Smooth muscle cell (in vitro differentiated cells): ENCODE measurements around the gene SCN8A. TPM values are rescaled to one million over a fixed set of nuclear protein-coding genes. Genes with fewer than 3 reads are reported as not detected.

Experiments used
- DNase-seq: peaks from one replicate; lab custom pipeline; 2025; ENCODE audit not compliant: unreplicated experiment; lab: John Stamatoyannopoulos, UW
- H2AFZ ChIP-seq: fragments of 200-600 bp; sonication (generic); 2 replicates; pipeline ENCODE4 v1.6.0; 2016; ENCODE audit warnings: antibody characterized with exemption, low read depth, mild to moderate bottlenecking
- H3F3A ChIP-seq: fragments of 200-600 bp; sonication (generic); 2 replicates; pipeline ENCODE4 v1.6.0; 2017; ENCODE audit warnings: antibody characterized with exemption, low read depth
- H3K27ac ChIP-seq: fragments of 200-600 bp; sonication (generic); 2 replicates; pipeline ENCODE4 v1.5.1; 2016; ENCODE audit warnings: low read depth, mild to moderate bottlenecking
- H3K27me3 ChIP-seq: fragments of 200-600 bp; sonication (generic); 2 replicates; pipeline ENCODE4 v1.6.1; 2016; ENCODE audit warnings: low read depth, mild to moderate bottlenecking
- H3K36me3 ChIP-seq: fragments of 200-600 bp; sonication (generic); 2 replicates; pipeline ENCODE4 v1.5.1; 2016; ENCODE audit warnings: low read depth
- H3K4me1 ChIP-seq: fragments of 200-600 bp; sonication (generic); 2 replicates; pipeline ENCODE4 v1.5.1; 2016; ENCODE audit warnings: low read depth
- H3K4me2 ChIP-seq: fragments of 200-600 bp; sonication (generic); 2 replicates; pipeline ENCODE4 v1.6.0; 2016; ENCODE audit warnings: mild to moderate bottlenecking
- H3K4me3 ChIP-seq: fragments of 200-600 bp; sonication (generic); 2 replicates; pipeline ENCODE4 v1.5.1; 2016; ENCODE audit warnings: mild to moderate bottlenecking
- H3K79me2 ChIP-seq: fragments of 200-600 bp; sonication (generic); 2 replicates; pipeline ENCODE4 v1.6.0; 2016; ENCODE audit warnings: low read depth, mild to moderate bottlenecking
- H3K9ac ChIP-seq: fragments of 200-600 bp; sonication (generic); 2 replicates; pipeline ENCODE4 v1.6.0; 2016; ENCODE audit warnings: low read depth
- H3K9me3 ChIP-seq: fragments of 200-600 bp; sonication (generic); replicated peaks from 2 replicates; pipeline ENCODE4 v1.5.1; 2016; ENCODE audit warnings: low read depth
- H4K20me1 ChIP-seq: fragments of 200-600 bp; sonication (generic); 2 replicates; pipeline ENCODE4 v1.6.0; 2016; ENCODE audit warnings: low read depth
- CTCF ChIP-seq: fragments of 200-600 bp; sonication (generic); IDR thresholded peaks from 2 replicates; pipeline ENCODE4 v1.5.1; 2017; ENCODE audit warnings: borderline replicate concordance, mild to moderate bottlenecking, antibody characterized with exemption; ENCODE audit not compliant: insufficient read depth, poor library complexity, severe bottlenecking
- WGBS: methylation state at CpG from one replicate; pipeline ENCODE4 v1.1.7; 2016; ENCODE audit warnings: low lambda C conversion rate; 5-methylcytosine and 5-hydroxymethylcytosine counted together
- polyA plus RNA-seq: library from polyadenylated mRNA; unstranded; fragments of >200 nt; fragmentation: Nextera tagmentation; extraction: Ambion mirVana; gene quantifications from 2 replicates; pipeline ENCODE4 v1.2.1, GENCODE V29; 2016
- total RNA-seq: library from RNA; depleted of rRNA; stranded (reverse); fragments of >200 nt; gene quantifications from 2 replicates; pipeline ENCODE4 v1.2.3, GENCODE V29; 2014

SCN8A gene
- total and polyA plus RNA-seq, 2 experiments from 2014 or later: 0.38 to 4.5 TPM

- WGBS: 66% methylated on average over 5 of the region's 5 CpGs
- DNase-seq: no peak
- Histone ChIP-seq H3K9me3 (no peaks in the 10 kb centered on the region), H3K27me3 (no peaks in the 10 kb centered on the region), H3F3A (no peaks in the 10 kb centered on the region), H3K36me3 (no peaks in the 10 kb centered on the region), H2AFZ (no peak overlapping the region), H3K4me2 (peak overlapping the region; percentile 38), H3K27ac (peak overlapping the region; percentile 31), H4K20me1 (no peaks in the 10 kb centered on the region), H3K79me2 (no peaks in the 10 kb centered on the region), H3K4me3 (no peak overlapping the region), H3K9ac (no peak overlapping the region), H3K4me1 (peaks cover 4% of the 10 kb centered on the region)
- no peak for TF ChIP-seq CTCF
Observed at GRCh38 chr12:51687177-51687576, 96.1 kb downstream of the SCN8A start.

GRCh38 chr12:51687614-51688013 lies 96.6 kb downstream of the SCN8A start:
- Histone ChIP-seq H3K4me1 (peaks cover 4% of the 10 kb centered on the region), H3K9me3 (no peaks in the 10 kb centered on the region), H3K4me3 (no peak overlapping the region), H4K20me1 (no peaks in the 10 kb centered on the region), H3K9ac (no peak overlapping the region), H2AFZ (no peak overlapping the region), H3K27me3 (no peaks in the 10 kb centered on the region), H3F3A (no peaks in the 10 kb centered on the region), H3K79me2 (no peaks in the 10 kb centered on the region), H3K27ac (peak overlapping the region; percentile 31), H3K36me3 (no peaks in the 10 kb centered on the region), H3K4me2 (peak overlapping the region; percentile 38)
- no peak for DNase-seq
- TF ChIP-seq CTCF: no peak
- 61% methylated on average over 3 of the region's 3 CpGs for WGBS

- Histone ChIP-seq H3K27ac (no peak overlapping the region), H3K9me3 (no peaks in the 10 kb centered on the region), H3K4me1 (peaks cover 4% of the 10 kb centered on the region), H3K9ac (no peak overlapping the region), H4K20me1 (no peaks in the 10 kb centered on the region), H2AFZ (no peak overlapping the region), H3K36me3 (no peaks in the 10 kb centered on the region), H3K27me3 (no peaks in the 10 kb centered on the region), H3K4me3 (no peak overlapping the region), H3K4me2 (no peak overlapping the region), H3F3A (peaks cover 5% of the 10 kb centered on the region), H3K79me2 (no peaks in the 10 kb centered on the region)
- WGBS: 84% methylated on average over 4 of the region's 4 CpGs
- no peak for DNase-seq
- no peak for TF ChIP-seq CTCF
Observed at GRCh38 chr12:51689983-51690382, 99.0 kb downstream of the SCN8A start.

- Histone ChIP-seq H3K36me3 (no peaks in the 10 kb centered on the region), H3K27ac (no peak overlapping the region), H3F3A (peaks cover 9% of the 10 kb centered on the region), H3K4me2 (no peak overlapping the region), H2AFZ (no peak overlapping the region), H3K4me3 (no peak overlapping the region), H3K27me3 (no peaks in the 10 kb centered on the region), H3K9me3 (no peaks in the 10 kb centered on the region), H3K9ac (no peak overlapping the region), H3K79me2 (no peaks in the 10 kb centered on the region), H4K20me1 (no peaks in the 10 kb centered on the region), H3K4me1 (peaks cover 6% of the 10 kb centered on the region)
- no peak for DNase-seq
- WGBS: 96% methylated on average over 2 of the region's 2 CpGs
- no peak for TF ChIP-seq CTCF
Observed at GRCh38 chr12:51692016-51692415, 101.0 kb downstream of the SCN8A start.
